Astrocyte of the cerebellum (primary cell): ENCODE results near the gene CACNG4.

Experiments
- DNase-seq: peaks from one replicate; pipeline ENCODE4 v3.0.0-alpha.2; 2011; ENCODE audit warnings: low read depth
- H3K4me3 ChIP-seq: 2 replicates; pipeline ENCODE4 v1.5.1; 2011; ENCODE audit warnings: mild to moderate bottlenecking, low read depth, low read length, moderate library complexity
- CTCF ChIP-seq: IDR thresholded peaks from 2 replicates; pipeline ENCODE4 v1.5.1; 2012; ENCODE audit warnings: low read length, low read depth, moderate library complexity, mild to moderate bottlenecking; ENCODE audit errors: missing control alignments
- in situ Hi-C: cut with HindIII; loops from 2 replicates; pipeline ENCODE4 v1.10.0; 2017; ENCODE audit warnings: low sequenced_read_pairs

CACNG4 gene

GRCh38 chr17:66985338-66986237 is 21.1 kb downstream of the CACNG4 start:
- TF ChIP-seq CTCF, result no peak
- DNase-seq, result no peak
- no peak overlapping the region for H3K4me3 ChIP-seq
- in situ Hi-C loops, result no loop called here

GRCh38 chr17:66986659-66987058 is 22.2 kb downstream of the CACNG4 start:
- H3K4me3 ChIP-seq, result no peak overlapping the region
- TF ChIP-seq CTCF, result no peak
- in situ Hi-C loops, result no loop called here
- no peak for DNase-seq

DNA sequence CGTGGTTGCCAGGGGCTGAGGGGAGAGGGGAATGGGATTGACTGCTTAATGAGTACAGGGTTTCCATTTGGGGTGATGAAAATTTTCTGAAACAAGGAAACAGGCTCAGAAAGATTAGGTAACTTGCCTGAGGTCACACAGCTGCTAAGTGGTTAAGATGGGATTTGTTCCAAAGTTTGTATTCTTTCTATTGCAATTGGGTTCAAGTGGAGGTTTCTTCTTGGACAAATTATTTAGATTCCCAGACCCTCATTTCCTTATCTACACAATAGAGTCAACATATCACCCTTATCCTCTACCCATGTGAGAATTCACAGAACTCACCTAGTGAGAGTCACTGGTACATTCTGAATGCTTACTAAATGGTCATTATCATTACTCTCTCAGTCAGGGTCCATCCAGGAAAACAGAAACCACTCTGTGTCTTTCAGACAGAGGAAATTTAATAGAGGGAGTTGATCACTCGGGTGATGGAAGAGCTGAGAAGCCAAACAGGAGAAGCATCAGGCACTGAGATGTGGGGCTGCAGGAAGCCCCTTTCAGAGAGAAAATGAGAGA is 22.6 kb downstream of the CACNG4 start:
- H3K4me3 ChIP-seq, result no peak overlapping the region
- in situ Hi-C loops, result no loop called here
- DNase-seq, result no peak
- TF ChIP-seq CTCF, result no peak

DNA sequence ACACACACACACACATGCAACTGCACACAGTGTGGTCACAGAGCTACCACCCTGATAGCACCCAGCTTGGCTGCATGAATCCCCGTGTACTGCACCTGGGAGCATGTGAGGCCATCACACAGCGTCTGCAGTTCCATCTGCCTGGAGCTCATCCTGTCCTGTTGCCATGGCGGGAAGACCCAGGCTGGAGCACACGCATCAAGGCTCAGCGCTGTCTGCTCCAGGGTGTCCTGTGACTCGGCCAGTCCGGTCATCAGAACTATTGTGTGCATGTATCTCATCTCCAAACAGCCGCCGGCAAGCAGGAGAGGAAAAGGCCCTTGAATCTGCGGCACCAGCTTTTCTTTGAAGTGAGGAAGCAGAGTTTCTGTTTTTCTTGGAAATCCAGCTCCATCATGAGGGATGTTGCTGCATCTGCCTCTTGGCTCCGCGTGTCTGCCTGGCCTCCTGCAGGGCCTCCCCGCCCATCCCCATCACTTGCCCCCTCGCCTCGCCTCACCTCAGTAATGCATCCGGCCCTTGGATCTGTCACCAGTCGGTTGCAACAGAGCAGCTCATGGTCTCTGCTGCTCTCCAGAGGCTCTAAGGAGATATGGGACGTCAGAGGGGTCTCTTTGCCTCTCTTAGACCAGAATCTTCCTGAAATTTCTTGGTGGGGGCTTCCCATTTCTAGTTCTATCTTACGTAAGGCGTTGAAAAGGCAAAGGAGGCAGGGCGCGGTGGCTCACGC is 23.7 kb downstream of the CACNG4 start:
- no peak for DNase-seq
- H3K4me3 ChIP-seq, result no peak overlapping the region
- TF ChIP-seq CTCF, result no peak
- in situ Hi-C loops, result no loop called here

- in situ Hi-C loops, result no loop called here
- no peak for DNase-seq
- TF ChIP-seq CTCF, result no peak
- H3K4me3 ChIP-seq, result no peak overlapping the region
Observed at GRCh38 chr17:66989076-66989475, 24.6 kb downstream of the CACNG4 start.

- in situ Hi-C loops, result no loop called here
- TF ChIP-seq CTCF, result no peak
- H3K4me3 ChIP-seq, result no peak overlapping the region
Observed at GRCh38 chr17:66989579-66989978, 25.1 kb downstream of the CACNG4 start.

More at GRCh38 chr17:66989579-66989978, 25.1 kb downstream of the CACNG4 start:
- no peak for DNase-seq
